Frontal cortex (tissue), 4 donors: ENCODE measurements around the gene ZNF438. TPM values are rescaled to one million over a fixed set of nuclear protein-coding genes. Genes with fewer than 3 reads are reported as not detected.

Experiments
- DNase-seq, 2 donors: peaks; one replicate each; pipeline ENCODE4 v3.0.0; 2012; ENCODE audit warnings: low spot score in 2 of 2
- FAIRE-seq: peaks from 2 replicates; lab custom pipeline; 2012; peaks lifted over from hg19 to GRCh38; lab: Jason Lieb, UNC
- total RNA-seq: library from RNA; depleted of rRNA; stranded (reverse); fragments of >200 nt; gene quantifications from one replicate; pipeline ENCODE4 v1.2.3, GENCODE V29; 2014
- donor health status: control.
- donor health status: control.
- donor health status: control.

ZNF438 gene
- total RNA-seq, 1 donor from 2014 or later = 2.9 TPM

GRCh38 chr10:30836406-30836805, 195.3 kb downstream of the ZNF438 start:
- FAIRE-seq = no peak
- no peak for DNase-seq

- no peak for DNase-seq
- no peak for FAIRE-seq
Measured at GRCh38 chr10:30835146-30835545, 196.5 kb downstream of the ZNF438 start.

- DNase-seq (no peak), FAIRE-seq (no peak)
Measured at GRCh38 chr10:30834651-30835050, 197.0 kb downstream of the ZNF438 start.

GRCh38 chr10:30834153-30834552, 197.5 kb downstream of the ZNF438 start:
- DNase-seq (no peak), FAIRE-seq (no peak)

- no peak for FAIRE-seq
- DNase-seq = no peak
Measured at GRCh38 chr10:30833628-30833970, 198.1 kb downstream of the ZNF438 start.

- FAIRE-seq (no peak), DNase-seq (no peak)
Measured at GRCh38 chr10:30832749-30833627, 198.7 kb downstream of the ZNF438 start.

- DNase-seq (no peak), FAIRE-seq (no peak)
Measured at GRCh38 chr10:30832001-30832748, 199.5 kb downstream of the ZNF438 start.

GRCh38 chr10:30831426-30831825, 200.2 kb downstream of the ZNF438 start:
- no peak for DNase-seq
- no peak for FAIRE-seq

GRCh38 chr10:30830315-30831230, 201.1 kb downstream of the ZNF438 start:
- DNase-seq = no peak

GRCh38 chr10:30829901-30830300, 201.8 kb downstream of the ZNF438 start:
- FAIRE-seq (no peak), DNase-seq (no peak)

More at GRCh38 chr10:30830315-30831230, 201.1 kb downstream of the ZNF438 start:
- no peak for FAIRE-seq

- FAIRE-seq (no peak), DNase-seq (no peak)
Measured at GRCh38 chr10:30828680-30829079, 203.0 kb downstream of the ZNF438 start.

GRCh38 chr10:30828164-30828563, 203.5 kb downstream of the ZNF438 start:
- FAIRE-seq (no peak), DNase-seq (no peak)

- DNase-seq (no peak), FAIRE-seq (no peak)
Measured at GRCh38 chr10:30827531-30828120, 204.0 kb downstream of the ZNF438 start.

- no peak for DNase-seq
- no peak for FAIRE-seq
Measured at GRCh38 chr10:30826679-30827078, 205.0 kb downstream of the ZNF438 start.

- no peak for FAIRE-seq
- no peak for DNase-seq
Measured at GRCh38 chr10:30825495-30825894, 206.2 kb downstream of the ZNF438 start.

- no peak for FAIRE-seq
- DNase-seq = no peak
Measured at GRCh38 chr10:30825022-30825421, 206.6 kb downstream of the ZNF438 start.

- no peak for FAIRE-seq
- DNase-seq = no peak
Measured at GRCh38 chr10:30823651-30824050, 208.0 kb downstream of the ZNF438 start.

GRCh38 chr10:30822693-30823465, 208.8 kb downstream of the ZNF438 start:
- FAIRE-seq = no peak
- DNase-seq = no peak
